CD4-positive, alpha-beta T cell treated with Interleukin-4 for 1 hour (primary cell): Measurements from ENCODE around the gene ANKRD23.
"Not testable (repeated sequence)": the region's sequence is repeated elsewhere in the genome, so short reads cannot be mapped to it uniquely, and the experiment has no call there.

Experiments used
- DNase-seq, 2 donors: peaks; one replicate each; pipeline ENCODE4 v3.0.0-alpha.2; 2020 to 2022

Gene ANKRD23

GRCh38 chr2:96813656-96814055 is 30.2 kb downstream of the ANKRD23 start:
- no peak for DNase-seq

GRCh38 chr2:96811917-96812316 is 31.9 kb downstream of the ANKRD23 start:
- no peak for DNase-seq

GRCh38 chr2:96810783-96811192 is 33.0 kb downstream of the ANKRD23 start:
- DNase-seq: no peak

GRCh38 chr2:96809951-96810782 is 33.7 kb downstream of the ANKRD23 start:
- DNase-seq: no peak

GRCh38 chr2:96809216-96809882 is 34.5 kb downstream of the ANKRD23 start:
- DNase-seq: no peak

- DNase-seq: no peak
Observed at GRCh38 chr2:96808176-96808837, 35.5 kb downstream of the ANKRD23 start.

- DNase-seq: no peak
Observed at GRCh38 chr2:96807127-96807471, 36.7 kb downstream of the ANKRD23 start.

GRCh38 chr2:96806468-96807126 is 37.2 kb downstream of the ANKRD23 start:
- peak; percentile 25 to 55 for DNase-seq

GRCh38 chr2:96805946-96806345 is 37.9 kb downstream of the ANKRD23 start:
- DNase-seq: not testable (repeated sequence)

- DNase-seq: no peak
Observed at GRCh38 chr2:96804986-96805385, 38.8 kb downstream of the ANKRD23 start.

GRCh38 chr2:96802721-96803120 is 41.1 kb downstream of the ANKRD23 start:
- no peak for DNase-seq

GRCh38 chr2:96801786-96802595 is 41.8 kb downstream of the ANKRD23 start:
- peak in 1 of 2 donors; percentile 32 for DNase-seq

- peak; percentile 72 for DNase-seq
Observed at GRCh38 chr2:96801005-96801785, 42.6 kb downstream of the ANKRD23 start.

- no peak for DNase-seq
Observed at GRCh38 chr2:96800061-96801004, 43.5 kb downstream of the ANKRD23 start.

GRCh38 chr2:96799623-96799935 is 44.2 kb downstream of the ANKRD23 start:
- no peak for DNase-seq

- DNase-seq: no peak
Observed at GRCh38 chr2:96798733-96799622, 44.8 kb downstream of the ANKRD23 start.

GRCh38 chr2:96797066-96797625 is 46.7 kb downstream of the ANKRD23 start:
- DNase-seq: no peak

- DNase-seq: not testable (repeated sequence)
Observed at GRCh38 chr2:96796497-96796896, 47.3 kb downstream of the ANKRD23 start.

- no peak for DNase-seq
Observed at GRCh38 chr2:96795076-96795475, 48.7 kb downstream of the ANKRD23 start.
